Glomerular visceral epithelial cell (primary cell): ENCODE measurements around the gene TMTC2.
A peak's percentile ranks its signal among the peaks of the same experiment; 100 is the strongest.
"Not testable (repeated sequence)": the region's sequence is repeated elsewhere in the genome, so short reads cannot be mapped to it uniquely, and the experiment has no call there.

Experiments
- DNase-seq: peaks from one replicate; pipeline ENCODE4 v3.0.0-alpha.2; 2016; ENCODE audit errors: extremely low spot score

Gene TMTC2

GRCh38 chr12:82841487-82841904, 154.8 kb downstream of the TMTC2 start:
- DNase-seq: no peak

- DNase-seq: no peak
Observed at GRCh38 chr12:82842480-82842879, 155.8 kb downstream of the TMTC2 start.

- DNase-seq: not testable (repeated sequence)
Observed at GRCh38 chr12:82845076-82845475, 158.4 kb downstream of the TMTC2 start.

- no peak for DNase-seq
Observed at GRCh38 chr12:82848845-82849244, 162.1 kb downstream of the TMTC2 start.

GRCh38 chr12:82852529-82852928, 165.8 kb downstream of the TMTC2 start:
- no peak for DNase-seq

- DNase-seq: peak; percentile 5
Observed at GRCh38 chr12:82855872-82856271, 169.2 kb downstream of the TMTC2 start.

- DNase-seq: no peak
Observed at GRCh38 chr12:82857276-82857675, 170.6 kb downstream of the TMTC2 start.

GRCh38 chr12:82857911-82858533, 171.3 kb downstream of the TMTC2 start:
- no peak for DNase-seq

GRCh38 chr12:82858534-82858917, 171.8 kb downstream of the TMTC2 start:
- no peak for DNase-seq

- peak; percentile 14 for DNase-seq
Observed at GRCh38 chr12:82862069-82862841, 175.5 kb downstream of the TMTC2 start.

GRCh38 chr12:82862876-82863649, 176.4 kb downstream of the TMTC2 start:
- no peak for DNase-seq

- DNase-seq: no peak
Observed at GRCh38 chr12:82866227-82866775, 179.6 kb downstream of the TMTC2 start.

GRCh38 chr12:82866946-82867345, 180.2 kb downstream of the TMTC2 start:
- DNase-seq: no peak

GRCh38 chr12:82867762-82868500, 181.2 kb downstream of the TMTC2 start:
- no peak for DNase-seq

- no peak for DNase-seq
Observed at GRCh38 chr12:82870771-82871377, 184.2 kb downstream of the TMTC2 start.

- no peak for DNase-seq
Observed at GRCh38 chr12:82872088-82872487, 185.4 kb downstream of the TMTC2 start.

GRCh38 chr12:82873309-82873708, 186.6 kb downstream of the TMTC2 start:
- no peak for DNase-seq

- DNase-seq: no peak
Observed at GRCh38 chr12:82873951-82874350, 187.2 kb downstream of the TMTC2 start.

- DNase-seq: no peak
Observed at GRCh38 chr12:82874945-82875344, 188.2 kb downstream of the TMTC2 start.

- DNase-seq: no peak
Observed at GRCh38 chr12:82876075-82876474, 189.4 kb downstream of the TMTC2 start.

- DNase-seq: no peak
Observed at GRCh38 chr12:82877963-82878362, 191.3 kb downstream of the TMTC2 start.
